ENCODE measurements around the gene TMEM115.

TMEM115 gene

DNA sequence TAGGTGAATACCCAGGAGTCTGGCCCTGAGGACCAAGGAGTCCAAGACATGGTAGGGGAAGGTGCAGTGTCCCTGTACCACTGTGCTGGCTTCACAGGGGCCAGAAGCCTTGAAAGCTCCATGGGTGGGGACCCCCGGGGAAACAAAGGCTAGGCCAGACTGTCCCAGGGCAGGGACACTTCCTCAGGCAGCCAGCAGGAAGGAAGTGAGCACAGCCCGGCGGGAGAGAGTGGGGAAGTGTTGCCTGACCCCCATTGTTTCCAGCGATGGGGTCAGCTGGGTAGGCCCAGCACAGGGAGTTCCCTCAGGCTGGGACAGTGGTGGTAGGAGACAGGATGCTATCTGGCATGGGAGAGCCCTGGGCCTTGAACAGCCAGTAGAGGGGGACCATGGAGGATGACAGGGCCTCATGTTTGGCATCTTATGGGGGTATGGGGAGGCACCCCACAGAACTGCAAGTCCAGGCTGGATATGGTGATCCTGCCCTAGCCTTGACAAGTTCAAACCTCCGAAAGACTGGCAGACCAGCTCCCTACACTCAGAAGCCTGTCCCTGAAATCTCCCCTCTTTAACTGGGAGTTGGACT is 35.6 kb downstream of the TMEM115 start:
- no peak overlapping the region for H3K4me3 Mint-ChIP-seq
- H3K4me1 Mint-ChIP-seq (ENCODE audit: low read depth), result peaks cover 31% of the 10 kb centered on the region
- no peak overlapping the region for H3K27ac Mint-ChIP-seq

DNA sequence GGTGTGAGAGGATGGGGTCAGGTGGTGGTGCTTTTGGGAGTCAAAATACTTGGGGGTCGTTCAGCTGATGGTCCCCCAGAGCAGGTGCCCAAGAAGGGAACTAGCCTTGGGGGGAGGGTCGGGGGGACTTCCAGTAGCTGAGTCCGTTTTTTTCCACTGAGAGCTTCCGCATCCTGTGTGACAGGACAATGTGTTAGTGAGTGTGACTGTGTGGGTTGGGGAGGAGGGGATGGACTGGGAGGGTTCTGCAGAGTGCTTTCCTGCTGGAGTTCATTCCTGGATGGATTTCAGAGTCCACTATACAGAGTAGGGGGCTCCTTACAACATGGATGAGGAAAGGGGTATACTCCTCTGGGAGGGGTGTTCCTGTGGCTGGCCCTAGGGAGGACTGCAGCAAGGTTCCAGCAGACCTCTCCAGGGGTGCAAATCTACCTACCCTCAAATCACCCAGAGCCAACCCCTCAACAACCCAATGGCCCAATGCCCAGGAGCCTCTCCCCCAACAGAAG is 36.2 kb downstream of the TMEM115 start:
- H3K9me3 Mint-ChIP-seq, result no peaks in the 10 kb centered on the region
- no peak overlapping the region for H3K27ac Mint-ChIP-seq
- peaks cover 28% of the 10 kb centered on the region for H3K4me1 Mint-ChIP-seq (ENCODE audit: low read depth)
- no peak overlapping the region for H3K4me3 Mint-ChIP-seq
- peaks cover 3% of the 10 kb centered on the region for H3K36me3 Mint-ChIP-seq (ENCODE audit: low read depth)
- H3K27me3 Mint-ChIP-seq (ENCODE audit: low read depth), result no peaks in the 10 kb centered on the region

More for the DNA sequence above, 35.6 kb downstream of the TMEM115 start:
- Mint-ChIP-seq H3K9me3 (no peaks in the 10 kb centered on the region), H3K27me3 (ENCODE audit: low read depth) (no peaks in the 10 kb centered on the region), H3K36me3 (ENCODE audit: low read depth) (peaks cover 9% of the 10 kb centered on the region)

DNA sequence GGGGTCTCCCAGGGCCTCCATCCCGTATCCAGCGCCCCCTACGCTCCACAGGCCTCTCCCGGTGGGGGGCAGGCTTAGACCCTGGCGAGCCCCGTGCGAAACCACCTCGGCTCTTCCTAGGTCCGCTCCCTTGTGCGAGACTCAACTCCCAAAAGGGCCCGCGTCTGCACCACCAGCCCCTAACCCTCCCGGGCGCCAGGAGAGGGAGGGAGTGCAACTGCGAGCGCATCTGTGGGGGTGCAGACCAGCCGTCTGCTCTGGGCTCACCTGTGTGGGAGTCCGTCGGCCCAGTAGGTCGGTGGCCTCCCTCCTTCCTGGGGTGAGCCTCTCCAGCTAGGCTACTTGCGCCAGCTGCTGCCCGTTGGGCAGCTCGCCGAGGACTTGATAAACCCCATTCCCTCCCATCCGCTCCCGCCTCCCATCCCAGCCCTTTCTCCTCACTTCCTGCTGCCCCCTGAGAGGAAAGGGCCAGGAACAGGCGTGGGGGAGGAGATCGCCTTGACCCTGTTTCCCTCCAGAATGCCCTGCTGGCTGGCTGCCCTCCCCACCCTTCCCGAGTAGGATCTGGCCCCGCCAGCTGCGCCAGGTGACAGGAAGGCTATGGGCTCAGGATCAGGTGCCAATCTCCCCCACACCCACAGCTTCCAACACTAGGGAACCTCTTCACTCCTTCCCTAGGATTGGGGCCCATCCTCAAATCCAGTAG is 36.8 kb downstream of the TMEM115 start, which contains the start of gene HYAL2:
Gene HYAL2, minus strand, starts transcription at position 360 of the 706 bp plus-strand sequence. CDS start 2,256 bp downstream, outside the sequence.
- Mint-ChIP-seq H3K36me3 (ENCODE audit: low read depth) (peaks cover 2% of the 10 kb centered on the region), H3K9me3 (no peaks in the 10 kb centered on the region), H3K4me3 (peak within 1 kb of the TSS; percentile 76)

DNA sequence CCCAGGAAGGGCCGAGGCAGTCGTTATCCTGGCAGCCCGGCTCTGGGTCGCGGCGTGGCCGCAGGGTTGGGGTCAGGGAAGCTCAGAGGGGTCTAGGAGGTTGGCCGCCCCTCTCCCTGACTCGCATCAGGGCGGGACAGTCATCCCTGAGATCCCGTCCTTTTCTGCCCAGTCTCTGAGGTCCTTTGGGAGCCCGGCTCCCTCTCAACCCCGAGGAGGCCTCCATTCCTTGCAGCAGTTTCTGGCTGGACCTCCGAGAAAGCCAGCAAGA is 37.3 kb downstream of the TMEM115 start:
- H3K36me3 Mint-ChIP-seq (ENCODE audit: low read depth), result peaks cover 2% of the 10 kb centered on the region
- peaks cover 28% of the 10 kb centered on the region for H3K4me1 Mint-ChIP-seq (ENCODE audit: low read depth)
- H3K27me3 Mint-ChIP-seq (ENCODE audit: low read depth), result no peaks in the 10 kb centered on the region
- H3K4me3 Mint-ChIP-seq, result no peak overlapping the region
- H3K27ac Mint-ChIP-seq, result no peak overlapping the region
- H3K9me3 Mint-ChIP-seq, result no peaks in the 10 kb centered on the region

More for the DNA sequence above, 36.8 kb downstream of the TMEM115 start, which contains the start of gene HYAL2:
- H3K27me3 Mint-ChIP-seq (ENCODE audit: low read depth), result no peaks in the 10 kb centered on the region
- H3K4me1 Mint-ChIP-seq (ENCODE audit: low read depth), result peaks cover 26% of the 10 kb centered on the region
- H3K27ac Mint-ChIP-seq, result peak within 1 kb of the TSS; percentile 86

DNA sequence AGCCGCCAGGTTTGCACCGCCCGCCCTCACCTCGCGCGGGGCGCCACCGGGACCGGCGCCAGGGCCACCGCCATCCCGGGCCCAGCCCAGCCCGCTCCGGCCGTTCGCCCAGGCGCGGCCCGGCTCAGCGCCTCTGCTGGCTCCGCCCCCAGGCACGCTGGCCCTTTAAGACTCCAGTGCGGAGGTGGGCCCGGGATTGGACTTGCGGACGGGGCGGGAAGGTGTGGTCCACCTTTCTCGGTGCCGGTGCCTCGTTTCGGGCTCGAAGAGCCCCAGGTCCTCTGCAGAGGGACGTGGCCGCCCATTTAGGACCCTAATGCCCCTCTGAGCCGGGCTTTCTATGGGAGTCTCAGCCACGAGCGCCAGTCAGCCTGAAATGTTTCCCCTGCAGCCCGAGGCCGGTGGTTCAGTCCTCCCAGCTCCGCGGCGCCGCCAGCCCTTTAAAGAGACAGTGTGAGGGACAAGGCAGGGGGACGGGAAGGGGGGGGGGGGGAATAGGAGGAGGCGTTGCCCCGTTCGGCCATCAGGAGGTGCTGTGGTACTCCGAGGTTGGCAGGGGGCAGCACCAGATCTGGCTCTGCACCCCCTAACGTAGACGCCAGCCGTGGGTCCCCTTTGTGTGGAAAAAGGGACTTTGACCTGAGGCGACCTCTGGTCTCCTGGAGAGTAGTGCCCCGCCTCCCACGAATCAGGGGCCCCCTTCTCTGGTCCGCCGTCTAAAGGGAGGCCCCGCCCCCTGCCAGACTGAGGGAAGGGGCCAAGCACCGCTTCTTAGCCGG is 37.8 kb downstream of the TMEM115 start:
- Mint-ChIP-seq H3K4me3 (peak overlapping the region; percentile 76), H3K4me1 (ENCODE audit: low read depth) (peaks cover 29% of the 10 kb centered on the region)

DNA sequence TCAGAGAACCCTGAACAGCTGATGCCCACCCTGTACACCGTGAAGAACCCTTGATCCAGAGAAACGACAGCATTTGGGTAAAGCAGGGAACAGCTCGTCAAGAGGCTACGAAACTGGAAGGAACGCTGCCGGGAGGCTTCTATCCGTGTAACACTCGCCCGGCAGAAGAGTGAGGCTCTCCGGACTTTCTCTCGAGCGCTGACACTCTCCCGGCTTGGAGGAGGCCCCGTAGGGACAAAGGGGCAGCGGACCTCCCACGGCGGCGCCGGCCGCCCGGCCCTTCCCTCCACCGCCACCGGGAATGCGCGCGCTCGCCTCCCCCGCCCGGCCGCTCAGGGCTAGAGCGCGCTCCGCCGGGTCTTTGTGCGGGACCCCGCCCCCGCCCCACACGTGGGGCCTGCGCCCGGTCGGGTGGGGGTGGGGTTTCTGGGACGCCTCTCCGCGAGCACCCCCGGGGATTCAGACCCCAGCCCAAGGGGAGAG is 38.4 kb downstream of the TMEM115 start:
- Mint-ChIP-seq H3K9me3 (no peaks in the 10 kb centered on the region), H3K27ac (peak overlapping the region; percentile 81), H3K4me3 (peak overlapping the region; percentile 90), H3K4me1 (ENCODE audit: low read depth) (peaks cover 33% of the 10 kb centered on the region), H3K36me3 (ENCODE audit: low read depth) (peaks cover 7% of the 10 kb centered on the region), H3K27me3 (ENCODE audit: low read depth) (no peaks in the 10 kb centered on the region)

More for the DNA sequence above, 37.8 kb downstream of the TMEM115 start:
- H3K9me3 Mint-ChIP-seq, result no peaks in the 10 kb centered on the region
- peak overlapping the region; percentile 86 for H3K27ac Mint-ChIP-seq
- no peaks in the 10 kb centered on the region for H3K27me3 Mint-ChIP-seq (ENCODE audit: low read depth)
- peaks cover 4% of the 10 kb centered on the region for H3K36me3 Mint-ChIP-seq (ENCODE audit: low read depth)

DNA sequence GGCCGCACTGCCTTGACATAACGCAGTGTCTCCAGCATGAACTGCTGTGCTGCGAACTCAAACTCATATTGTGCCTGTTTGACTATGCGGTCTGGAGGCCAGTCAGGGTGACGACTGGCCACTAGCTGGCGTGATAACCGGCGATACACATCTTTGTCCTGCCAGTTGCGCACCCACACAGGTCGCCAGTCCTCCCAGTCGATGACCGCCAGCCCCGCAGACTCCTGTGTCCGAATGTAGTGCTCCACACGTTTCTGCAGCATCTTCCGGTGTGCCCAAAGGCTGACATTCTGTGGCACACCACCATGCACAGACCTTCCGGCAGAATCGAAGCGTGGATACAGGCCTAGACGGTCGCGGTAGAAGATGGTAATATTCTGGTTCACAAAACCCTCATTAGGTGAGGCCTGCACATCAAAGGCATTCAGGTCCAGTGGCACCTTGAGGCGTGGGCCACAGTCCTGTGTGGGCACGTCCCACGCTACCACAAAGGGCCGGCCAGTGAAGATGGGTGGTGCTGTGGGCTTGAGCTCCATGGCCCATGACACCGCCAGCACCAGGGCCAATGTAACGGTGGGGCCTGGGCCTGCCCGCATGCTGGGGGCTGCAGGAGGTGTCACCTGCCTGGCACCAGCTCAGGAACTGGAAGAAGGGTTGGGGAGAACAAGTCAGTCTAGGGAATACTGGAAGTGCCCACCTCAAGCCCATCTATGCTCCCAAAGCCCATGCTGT is 39.3 kb downstream of the TMEM115 start:
- no peak overlapping the region for H3K27ac Mint-ChIP-seq
- no peaks in the 10 kb centered on the region for H3K9me3 Mint-ChIP-seq
- H3K36me3 Mint-ChIP-seq (ENCODE audit: low read depth), result peaks cover 7% of the 10 kb centered on the region
- H3K4me3 Mint-ChIP-seq, result peak overlapping the region; percentile 90
- no peaks in the 10 kb centered on the region for H3K27me3 Mint-ChIP-seq (ENCODE audit: low read depth)
- H3K4me1 Mint-ChIP-seq (ENCODE audit: low read depth), result peaks cover 36% of the 10 kb centered on the region

DNA sequence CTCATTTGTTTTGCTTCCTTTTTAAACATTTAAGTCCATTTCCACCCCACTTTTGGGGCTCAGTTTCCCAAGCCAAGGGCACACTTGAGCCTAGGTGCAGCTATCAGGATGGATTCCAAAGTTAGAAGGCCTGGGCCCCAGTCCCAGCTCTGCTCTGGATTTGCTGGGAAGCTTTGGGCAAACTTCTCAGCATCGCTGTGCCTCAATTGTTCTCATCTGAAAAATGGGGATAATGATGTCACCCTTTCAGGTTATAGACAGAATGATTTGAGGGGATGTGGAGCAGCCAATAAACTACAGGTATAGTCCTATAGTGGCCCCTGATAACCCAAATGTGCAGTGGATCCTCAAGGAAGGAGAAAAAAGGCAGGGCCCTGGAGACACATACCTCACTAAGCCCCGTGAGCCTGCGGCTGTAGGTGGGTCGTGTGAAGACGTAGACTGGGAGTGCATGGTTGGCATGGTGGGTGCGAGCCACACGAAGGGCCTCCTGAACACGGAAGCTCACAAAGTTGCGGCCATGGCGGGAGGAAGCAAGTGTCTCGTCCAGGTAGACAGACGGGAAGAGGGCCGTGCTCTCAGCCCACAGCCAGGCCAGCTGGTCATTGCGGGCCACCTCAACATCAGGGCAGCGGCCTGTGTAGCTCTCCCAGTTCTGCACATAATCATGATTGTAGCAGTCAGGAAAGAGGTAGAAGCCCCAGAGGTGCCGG is 40.0 kb downstream of the TMEM115 start:
- H3K27ac Mint-ChIP-seq, result no peak overlapping the region
- H3K4me1 Mint-ChIP-seq (ENCODE audit: low read depth), result peaks cover 32% of the 10 kb centered on the region
- H3K9me3 Mint-ChIP-seq, result no peaks in the 10 kb centered on the region
- H3K4me3 Mint-ChIP-seq, result no peak overlapping the region
- H3K27me3 Mint-ChIP-seq (ENCODE audit: low read depth), result no peaks in the 10 kb centered on the region
- H3K36me3 Mint-ChIP-seq (ENCODE audit: low read depth), result peaks cover 5% of the 10 kb centered on the region

DNA sequence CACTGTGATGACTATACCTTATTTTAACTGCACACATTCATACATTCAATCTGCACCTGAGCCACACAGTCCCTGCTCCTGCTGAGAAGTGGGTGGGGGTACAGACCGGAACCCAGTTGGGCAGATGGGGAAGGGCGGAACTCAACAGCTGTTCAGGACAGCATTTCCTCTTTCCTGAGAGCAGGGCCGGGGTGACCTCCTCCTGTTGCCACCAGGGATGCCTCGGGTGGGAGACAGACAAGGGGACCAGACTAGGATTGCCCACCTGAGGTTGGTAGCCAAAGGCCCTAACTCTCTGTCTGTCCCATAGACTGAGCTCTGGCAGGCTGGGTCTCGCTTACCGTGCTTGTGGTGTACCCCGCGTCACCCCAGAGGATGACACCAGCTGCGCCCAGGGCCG is 40.7 kb downstream of the TMEM115 start:
- H3K27ac Mint-ChIP-seq, result no peak overlapping the region
- H3K4me1 Mint-ChIP-seq (ENCODE audit: low read depth), result peaks cover 32% of the 10 kb centered on the region
- H3K27me3 Mint-ChIP-seq (ENCODE audit: low read depth), result no peaks in the 10 kb centered on the region
- peak overlapping the region; percentile 31 for H3K4me3 Mint-ChIP-seq
- peaks cover 7% of the 10 kb centered on the region for H3K36me3 Mint-ChIP-seq (ENCODE audit: low read depth)
- H3K9me3 Mint-ChIP-seq, result no peaks in the 10 kb centered on the region

DNA sequence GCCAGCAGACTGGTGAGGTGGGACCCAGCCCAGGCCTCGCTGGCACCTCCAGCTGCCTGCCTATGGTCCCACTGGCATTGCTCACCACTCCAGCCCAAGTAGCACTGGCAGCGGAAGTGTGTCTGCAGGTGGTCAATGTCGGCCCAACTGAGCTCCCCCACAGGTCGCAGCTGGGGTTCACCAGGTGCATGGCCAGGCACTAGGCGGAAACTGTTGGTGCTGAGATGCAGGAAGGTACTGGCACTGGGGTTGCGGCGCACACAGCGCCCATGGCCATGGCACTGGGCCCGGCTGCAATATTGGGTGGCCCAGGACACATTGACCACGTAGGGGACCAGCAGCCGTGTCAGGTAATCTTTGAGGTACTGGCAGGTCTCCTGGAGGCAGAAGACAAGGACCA is 41.2 kb downstream of the TMEM115 start:
- Mint-ChIP-seq H3K36me3 (ENCODE audit: low read depth) (peaks cover 7% of the 10 kb centered on the region), H3K27me3 (ENCODE audit: low read depth) (no peaks in the 10 kb centered on the region), H3K4me3 (no peak overlapping the region), H3K27ac (no peak overlapping the region), H3K9me3 (no peaks in the 10 kb centered on the region), H3K4me1 (ENCODE audit: low read depth) (peaks cover 31% of the 10 kb centered on the region)

DNA sequence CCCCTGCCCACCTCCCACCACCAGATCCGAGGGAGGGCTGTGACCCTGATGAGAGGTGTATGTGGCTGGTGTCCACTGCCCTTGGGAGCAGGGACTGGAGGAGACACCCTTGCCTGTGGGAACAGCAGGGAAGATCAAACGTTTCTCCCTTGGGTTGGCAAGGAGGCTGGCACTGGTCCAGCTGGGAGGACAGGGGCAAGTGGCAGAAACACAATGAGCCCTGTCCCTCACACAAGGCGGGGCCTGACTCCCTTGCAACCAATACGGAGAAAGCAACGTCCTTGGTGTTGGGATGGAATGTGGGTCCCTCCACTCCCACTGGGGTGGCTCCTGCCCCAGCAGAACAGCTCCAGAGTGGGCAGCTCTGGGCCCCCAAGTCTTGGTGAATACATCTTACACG is 42.0 kb downstream of the TMEM115 start:
- Mint-ChIP-seq H3K9me3 (no peaks in the 10 kb centered on the region), H3K36me3 (ENCODE audit: low read depth) (peaks cover 7% of the 10 kb centered on the region), H3K4me3 (no peak overlapping the region), H3K4me1 (ENCODE audit: low read depth) (peaks cover 31% of the 10 kb centered on the region), H3K27me3 (ENCODE audit: low read depth) (no peaks in the 10 kb centered on the region), H3K27ac (no peak overlapping the region)

DNA sequence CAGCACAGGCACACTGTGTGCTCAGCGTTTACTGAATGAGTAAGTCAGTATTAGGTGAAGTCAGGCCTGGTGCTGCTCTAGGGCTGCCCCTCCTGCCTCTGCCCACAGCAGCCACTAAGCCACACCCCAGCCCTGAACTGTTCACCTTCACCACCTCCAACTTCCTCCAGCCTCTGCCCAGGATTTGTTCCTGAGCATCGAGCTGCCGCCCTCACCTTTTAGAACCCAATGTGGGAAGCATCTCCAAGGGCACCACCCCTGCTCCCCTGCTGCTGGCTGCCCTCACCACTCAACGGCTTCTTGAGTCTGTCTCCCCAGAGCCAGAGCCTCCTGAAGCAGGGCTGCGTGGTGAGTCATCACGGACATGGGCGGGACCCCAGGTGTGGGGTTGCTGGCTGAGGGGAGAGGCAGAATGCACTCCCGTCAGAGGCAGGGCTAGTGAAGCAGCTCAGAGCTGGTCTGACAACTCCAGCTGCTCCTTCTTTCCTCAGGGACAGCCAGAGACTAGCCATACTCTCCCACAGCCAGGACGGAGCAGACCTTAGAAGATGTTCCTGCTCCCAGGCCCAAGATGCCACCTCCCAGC is 42.6 kb downstream of the TMEM115 start:
- peak overlapping the region; percentile 71 for H3K27ac Mint-ChIP-seq
- peaks cover 31% of the 10 kb centered on the region for H3K4me1 Mint-ChIP-seq (ENCODE audit: low read depth)
- peak overlapping the region; percentile 10 for H3K4me3 Mint-ChIP-seq
- no peaks in the 10 kb centered on the region for H3K9me3 Mint-ChIP-seq
- peaks cover 7% of the 10 kb centered on the region for H3K36me3 Mint-ChIP-seq (ENCODE audit: low read depth)
- H3K27me3 Mint-ChIP-seq (ENCODE audit: low read depth), result no peaks in the 10 kb centered on the region

DNA sequence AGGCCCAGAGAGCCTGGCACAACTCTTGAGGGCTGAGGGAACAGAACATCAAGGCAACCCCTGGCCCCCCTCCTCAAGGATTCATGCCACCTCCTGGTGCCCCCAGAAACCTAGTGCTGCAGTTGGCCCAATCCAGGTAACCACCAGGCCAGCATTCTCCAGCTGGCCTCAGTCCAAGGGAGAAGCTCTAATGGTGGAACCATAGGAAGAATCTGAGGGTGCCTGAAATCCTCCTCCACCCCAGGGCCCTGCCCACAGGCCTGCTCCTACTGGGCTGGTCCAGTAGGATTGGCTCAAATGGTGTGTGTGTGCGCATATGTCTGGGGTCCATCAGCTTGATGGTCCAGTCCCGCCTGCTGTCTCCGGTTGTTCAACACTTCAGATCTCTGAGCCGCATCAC is 44.5 kb downstream of the TMEM115 start:
- H3K4me1 Mint-ChIP-seq (ENCODE audit: low read depth), result peaks cover 24% of the 10 kb centered on the region
- H3K27ac Mint-ChIP-seq, result peak overlapping the region; percentile 41
- H3K27me3 Mint-ChIP-seq (ENCODE audit: low read depth), result no peaks in the 10 kb centered on the region
- H3K9me3 Mint-ChIP-seq, result no peaks in the 10 kb centered on the region
- no peak overlapping the region for H3K4me3 Mint-ChIP-seq
- H3K36me3 Mint-ChIP-seq (ENCODE audit: low read depth), result peaks cover 7% of the 10 kb centered on the region
